Measurements from ENCODE around the gene LDLRAD4. TPM values are rescaled to one million over a fixed set of nuclear protein-coding genes. Genes with fewer than 3 reads are reported as not detected.
A peak's percentile ranks its signal among the peaks of the same experiment; 100 is the strongest.

Gene LDLRAD4
- total and polyA plus RNA-seq, 12 donors: 3.9 to 64.5 (median 36.0) TPM

- Histone ChIP-seq H3K27ac (no peak overlapping the region), H3K36me3 (replicated peaks in 1 of 2) (no peaks in the 10 kb centered on the region), H3K27me3 (no peaks in the 10 kb centered on the region), H3K4me3 (no peak overlapping the region), H3K4me1 (replicated peaks in 1 of 2) (no peaks in the 10 kb centered on the region), H3K9me3 (replicated peaks in 1 of 3) (no peaks in the 10 kb centered on the region)
- TF ChIP-seq CTCF (IDR thresholded peaks at IDR 0.05) (no peak), POLR2A (IDR thresholded peaks at IDR 0.05) (no peak)
- 57 to 63% (median 58%) methylated on average over 6 of the region's 6 CpGs for WGBS, 4 donors
- DNase-seq: no peak
- intact Hi-C loops (cut with DNase I): no loop called here
Measured at GRCh38 chr18:13180614-13181375, 37.8 kb upstream of the LDLRAD4 start.

- H3K36me3 ChIP-seq (replicated peaks in 1 of 2): no peaks in the 10 kb centered on the region
- no peak overlapping the region for H3K4me3 ChIP-seq
- no peaks in the 10 kb centered on the region for H3K27me3 ChIP-seq
- DNase-seq: no peak
- TF ChIP-seq POLR2A (IDR thresholded peaks at IDR 0.05) (no peak), CTCF (IDR thresholded peaks at IDR 0.05) (no peak)
- 85 to 91% (median 86%) methylated on average over 14 of the region's 14 CpGs for WGBS, 4 donors
- intact Hi-C loops (cut with DNase I): no loop called here
- no peaks in the 10 kb centered on the region for H3K9me3 ChIP-seq (replicated peaks in 1 of 3)
- no peak overlapping the region for H3K27ac ChIP-seq
- no peaks in the 10 kb centered on the region for H3K4me1 ChIP-seq (replicated peaks in 1 of 2)
Measured at GRCh38 chr18:13181765-13182164, 36.8 kb upstream of the LDLRAD4 start.

GRCh38 chr18:13183359-13183758, 35.2 kb upstream of the LDLRAD4 start:
- no peak for TF ChIP-seq POLR2A (IDR thresholded peaks at IDR 0.05)
- no peak for TF ChIP-seq CTCF (IDR thresholded peaks at IDR 0.05)
- WGBS, 4 donors: 74 to 79% (median 77%) methylated on average over 5 of the region's 5 CpGs

GRCh38 chr18:13183790-13184189, 34.8 kb upstream of the LDLRAD4 start:
- Histone ChIP-seq H3K4me1 (replicated peaks in 1 of 2) (no peaks in the 10 kb centered on the region), H3K27ac (no peak overlapping the region), H3K36me3 (replicated peaks in 1 of 2) (no peaks in the 10 kb centered on the region), H3K27me3 (no peaks in the 10 kb centered on the region), H3K9me3 (replicated peaks in 1 of 3) (no peaks in the 10 kb centered on the region), H3K4me3 (no peak overlapping the region)
- TF ChIP-seq CTCF (IDR thresholded peaks at IDR 0.05) (no peak), POLR2A (IDR thresholded peaks at IDR 0.05) (no peak)
- DNase-seq: peak in 6 of 7 donors; percentile 40 to 73 (median 60)
- intact Hi-C loops (cut with DNase I): no loop called here
- 73 to 81% (median 76%) methylated on average over 7 to 8 of the region's 8 CpGs for WGBS, 4 donors

More at GRCh38 chr18:13183359-13183758, 35.2 kb upstream of the LDLRAD4 start:
- Histone ChIP-seq H3K4me3 (no peak overlapping the region), H3K4me1 (replicated peaks in 1 of 2) (no peaks in the 10 kb centered on the region), H3K36me3 (replicated peaks in 1 of 2) (no peaks in the 10 kb centered on the region), H3K27ac (no peak overlapping the region), H3K27me3 (no peaks in the 10 kb centered on the region), H3K9me3 (replicated peaks in 1 of 3) (no peaks in the 10 kb centered on the region)
- DNase-seq: no peak
- intact Hi-C loops (cut with DNase I): no loop called here
